WTC11 (cell line): ENCODE measurements around the gene WDR55. TPM values are rescaled to one million over a fixed set of nuclear protein-coding genes. Genes with fewer than 3 reads are reported as not detected.

ENCODE experiments used
- ATAC-seq: fragments of 200-7000 bp; cut with Tn5 transposase; 2 replicates; pipeline ENCODE4 v1.10.0; 2021; ENCODE audit warnings: mild to moderate bottlenecking, moderate library complexity
- CTCF ChIA-PET: fragments of 300-600 bp; sonication (Branson Sonifier 250); formaldehyde crosslinking; loops from one replicate; lab custom pipeline; 2021; ENCODE audit warnings: antibody characterized with exemption; lab: Charles Lee
- POLR2A ChIA-PET: fragments of 350-600 bp; sonication (Branson Sonifier 250); formaldehyde crosslinking; loops from one replicate; lab custom pipeline; 2021; ENCODE audit warnings: antibody characterized with exemption; lab: Charles Lee
- DNase-seq: peaks from one replicate; pipeline ENCODE4 v3.0.0; 2021; ENCODE audit warnings: low spot score
- H3K27ac Mint-ChIP-seq: 2 replicates; pipeline ENCODE4 v1.8.0; 2021; ENCODE audit warnings: mixed read lengths
- H3K27me3 Mint-ChIP-seq: 2 replicates; pipeline ENCODE4 v1.8.0; 2021; ENCODE audit warnings: low read depth, mild to moderate bottlenecking, moderate library complexity, mixed read lengths
- H3K36me3 Mint-ChIP-seq: 2 replicates; pipeline ENCODE4 v1.8.0; 2021; ENCODE audit warnings: mixed read lengths
- H3K4me1 Mint-ChIP-seq: 2 replicates; pipeline ENCODE4 v1.8.0; 2022; ENCODE audit warnings: mixed read lengths
- H3K4me3 Mint-ChIP-seq: 2 replicates; pipeline ENCODE4 v1.8.0; 2021; ENCODE audit warnings: mild to moderate bottlenecking, moderate library complexity, mixed read lengths
- H3K9me3 Mint-ChIP-seq: 2 replicates; pipeline ENCODE4 v1.8.0; 2021; ENCODE audit warnings: mixed read lengths
- AR ChIP-seq: fragments of 250-450 bp; sonication (Bioruptor Pico); IDR thresholded peaks from 2 replicates; pipeline ENCODE4 v1.9.0; 2021; ENCODE audit warnings: mild to moderate bottlenecking
- ARID4B ChIP-seq: sonication (generic); formaldehyde crosslinking; IDR thresholded peaks from 2 replicates; pipeline ENCODE4 v1.8.0; 2023; ENCODE audit warnings: missing genetic modification reagents, mild to moderate bottlenecking, borderline replicate concordance
- FOXK1 ChIP-seq: sonication (generic); formaldehyde crosslinking; IDR thresholded peaks from 2 replicates; pipeline ENCODE4 v1.8.0; 2022; ENCODE audit warnings: mild to moderate bottlenecking, moderate library complexity, missing genetic modification reagents
- GABPB1 ChIP-seq: sonication (generic); formaldehyde crosslinking; IDR thresholded peaks from 2 replicates; pipeline ENCODE4 v1.8.1; 2023; ENCODE audit warnings: mild to moderate bottlenecking, missing genetic modification reagents
- GTF2I ChIP-seq: fragments of 250-450 bp; sonication (Bioruptor Pico); conservative IDR thresholded peaks from 2 replicates; pipeline ENCODE4 v1.4.0; 2021; ENCODE audit warnings: mild to moderate bottlenecking
- HMGA2 ChIP-seq: fragments of 250-450 bp; sonication (Bioruptor Pico); IDR thresholded peaks from 2 replicates; pipeline ENCODE4 v1.4.0; 2021; ENCODE audit warnings: mild to moderate bottlenecking, moderate library complexity
- IRF2 ChIP-seq: sonication (generic); formaldehyde crosslinking; IDR thresholded peaks from 2 replicates; pipeline ENCODE4 v1.8.0; 2022; ENCODE audit warnings: low read depth, missing genetic modification reagents, borderline replicate concordance
- SP1 ChIP-seq: sonication (generic); formaldehyde crosslinking; conservative IDR thresholded peaks from 2 replicates; pipeline ENCODE4 v1.8.1; 2022; ENCODE audit warnings: missing genetic modification reagents
- TCF7 ChIP-seq: sonication (generic); formaldehyde crosslinking; IDR thresholded peaks from 2 replicates; pipeline ENCODE4 v1.8.0; 2022; ENCODE audit warnings: mild to moderate bottlenecking, low read depth, missing genetic modification reagents, moderate library complexity
- TP53 ChIP-seq: sonication (generic); formaldehyde crosslinking; IDR thresholded peaks from 2 replicates; pipeline ENCODE4 v1.8.1; 2023; ENCODE audit warnings: mild to moderate bottlenecking, missing genetic modification reagents
- ZNF232 ChIP-seq: sonication (generic); formaldehyde crosslinking; IDR thresholded peaks from 2 replicates; pipeline ENCODE4 v1.8.0; 2022; ENCODE audit warnings: mild to moderate bottlenecking, missing genetic modification reagents
- ZNF281 ChIP-seq: sonication (generic); formaldehyde crosslinking; IDR thresholded peaks from 2 replicates; pipeline ENCODE4 v1.8.0; 2023; ENCODE audit warnings: mild to moderate bottlenecking, missing genetic modification reagents
- ZNF317 ChIP-seq: sonication (generic); formaldehyde crosslinking; IDR thresholded peaks from 2 replicates; pipeline ENCODE4 v1.8.1; 2023; ENCODE audit warnings: low read depth, mild to moderate bottlenecking, moderate library complexity, missing genetic modification reagents, borderline replicate concordance
- ZNF396 ChIP-seq: fragments of 250-450 bp; sonication (Bioruptor Pico); IDR thresholded peaks from 2 replicates; pipeline ENCODE4 v1.8.0; 2021; ENCODE audit warnings: mild to moderate bottlenecking, moderate library complexity, borderline replicate concordance
- ZNF416 ChIP-seq: fragments of 250-450 bp; sonication (Bioruptor Pico); IDR thresholded peaks from 2 replicates; pipeline ENCODE4 v1.9.0; 2021; ENCODE audit warnings: mild to moderate bottlenecking, inconsistent platforms
- total RNA-seq: library from RNA; stranded (reverse); gene quantifications from 3 replicates; pipeline ENCODE4 v1.2.3, GENCODE V29; 2021

The WDR55 gene
- total RNA-seq, 1 experiment from 2014 or later, result 25.3 TPM

- TF ChIP-seq ZNF396 (CRISPR knock-in tag), result no peak
- TF ChIP-seq AR (CRISPR knock-in tag), result no peak
Observed at GRCh38 chr5:140690941-140691924, 26.5 kb downstream of the WDR55 start, which contains the start of the genes HARS1 and HARS2 (continued).

- H3K27ac Mint-ChIP-seq, result no peak overlapping the region
- no peaks in the 10 kb centered on the region for H3K27me3 Mint-ChIP-seq
- peaks cover 50% of the 10 kb centered on the region for H3K36me3 Mint-ChIP-seq
- DNase-seq, result no peak
- H3K4me3 Mint-ChIP-seq, result no peak overlapping the region
- TF ChIP-seq IRF2 (CRISPR knock-in tag), result no peak
- TF ChIP-seq, all 79 proteins: peak for 0
- ATAC-seq, result no peak
- Mint-ChIP-seq H3K9me3 (no peaks in the 10 kb centered on the region), H3K4me1 (peaks cover 21% of the 10 kb centered on the region)
- CTCF ChIA-PET, result no interaction called here
- POLR2A ChIA-PET, result no interaction called here
Observed at GRCh38 chr5:140694276-140694675, 29.6 kb downstream of the WDR55 start.

- no peak overlapping the region for H3K4me3 Mint-ChIP-seq
- CTCF ChIA-PET, result interaction anchor here (0.6 kb wide), 2 partner anchors 33 to 1442 kb away, joined by 3 to 5 read pairs; no protein-coding TSS in a partner anchor
- DNase-seq, result no peak
- peaks cover 22% of the 10 kb centered on the region for H3K4me1 Mint-ChIP-seq
- no peaks in the 10 kb centered on the region for H3K9me3 Mint-ChIP-seq
- peaks cover 62% of the 10 kb centered on the region for H3K36me3 Mint-ChIP-seq
- ATAC-seq, result no peak
- no peak for TF ChIP-seq TP53
- TF ChIP-seq TCF7 (CRISPR knock-in tag), result no peak
- H3K27me3 Mint-ChIP-seq, result no peaks in the 10 kb centered on the region
- POLR2A ChIA-PET, result interaction anchor here (0.6 kb wide), 1 partner anchor 62 kb away, joined by 3 read pairs; no protein-coding TSS in a partner anchor
- H3K27ac Mint-ChIP-seq, result no peak overlapping the region
Observed at GRCh38 chr5:140696891-140697492, 32.3 kb downstream of the WDR55 start.

GRCh38 chr5:140700177-140701144 is 35.8 kb downstream of the WDR55 start, which contains the start of gene ZMAT2:
TSS of gene ZMAT2 (plus strand) at chr5:140700447. CDS start at chr5:140700461, 14 bp downstream.
- Mint-ChIP-seq H3K9me3 (no peaks in the 10 kb centered on the region), H3K4me1 (peaks cover 23% of the 10 kb centered on the region), H3K36me3 (peaks cover 81% of the 10 kb centered on the region), H3K27ac (peak within 1 kb of the TSS; percentile 86), H3K4me3 (peak within 1 kb of the TSS; percentile 97), H3K27me3 (no peaks in the 10 kb centered on the region)
- ATAC-seq (peak; percentile 99), DNase-seq (peak; percentile 91)
- POLR2A ChIA-PET, result interaction anchor here (0.6 to 1.4 kb wide), 9 partner anchors 9 to 298 kb away, joined by 3 to 10 read pairs (median 3); partner anchors contain the start of genes HARS1, HARS2, IK and NDUFA2
- CTCF ChIA-PET, result interaction anchor here (0.7 to 1.9 kb wide), 13 partner anchors 9 to 354 kb away, joined by 3 to 10 read pairs (median 5); partner anchors contain the start of genes EIF4EBP3, HARS1, HARS2 and HBEGF
- TF ChIP-seq GTF2I (no peak), ZNF317 (CRISPR knock-in tag) (no peak), ZNF416 (no peak), GABPB1 (CRISPR knock-in tag) (0 out of 2 replicates have a peak, but pooled peaks have one; percentile 41), ARID4B (no peak), HMGA2 (no peak), ZNF232 (CRISPR knock-in tag) (0 out of 2 replicates have a peak, but pooled peaks have one; percentile 12), ZNF281 (no peak), FOXK1 (CRISPR knock-in tag) (peak; percentile 91; the same call in 1 of the 2 replicates), ZNF396 (CRISPR knock-in tag) (no peak), SP1 (CRISPR knock-in tag) (peak; percentile 80)
